NCI-H2081 (cell line): ENCODE results near the gene HMGN4.
A peak's percentile ranks its signal among the peaks of the same experiment; 100 is the strongest.

Source experiments
- DNase-seq, 2 experiments: peaks; one replicate each; lab custom pipeline; 2025; lab: John Stamatoyannopoulos, UW

The HMGN4 gene

DNA sequence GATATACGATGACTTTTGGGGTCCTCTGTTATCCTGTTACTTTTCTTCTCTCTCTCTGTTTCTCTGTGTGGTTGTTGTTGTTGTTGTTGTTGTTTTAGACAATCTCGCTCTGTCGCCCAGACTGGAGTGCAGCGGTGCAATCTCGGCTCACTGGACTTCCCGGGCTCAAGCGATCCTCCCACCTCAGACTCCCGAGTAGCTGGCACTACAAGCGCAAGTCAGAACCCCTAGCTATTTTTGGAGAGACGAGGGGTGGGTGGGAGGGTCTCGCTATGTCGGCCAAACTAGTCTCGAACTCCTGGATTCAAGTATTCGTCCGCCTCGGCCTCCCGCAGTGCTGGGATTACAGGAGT, 39.5 kb downstream of the HMGN4 start:
- DNase-seq = no peak

DNA sequence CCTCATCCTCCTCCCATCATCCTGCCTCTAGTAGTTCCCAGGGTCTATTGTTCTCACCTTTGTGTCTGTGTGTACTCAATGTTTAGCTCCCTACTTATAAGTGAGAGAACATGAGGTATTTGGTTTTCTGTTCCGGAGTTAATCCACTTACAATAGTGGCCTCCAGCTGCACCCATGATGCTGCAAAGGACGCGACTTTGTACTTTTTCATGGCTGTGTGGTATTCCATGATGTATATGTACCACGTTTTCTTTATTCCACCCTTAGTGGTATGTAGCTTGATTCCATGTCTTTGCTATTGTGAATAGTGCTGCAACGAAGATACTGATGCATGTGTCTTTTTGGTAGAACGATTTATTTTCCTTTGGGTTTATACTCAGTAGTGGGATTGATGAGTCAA, 40.1 kb downstream of the HMGN4 start:
- no peak for DNase-seq

DNA sequence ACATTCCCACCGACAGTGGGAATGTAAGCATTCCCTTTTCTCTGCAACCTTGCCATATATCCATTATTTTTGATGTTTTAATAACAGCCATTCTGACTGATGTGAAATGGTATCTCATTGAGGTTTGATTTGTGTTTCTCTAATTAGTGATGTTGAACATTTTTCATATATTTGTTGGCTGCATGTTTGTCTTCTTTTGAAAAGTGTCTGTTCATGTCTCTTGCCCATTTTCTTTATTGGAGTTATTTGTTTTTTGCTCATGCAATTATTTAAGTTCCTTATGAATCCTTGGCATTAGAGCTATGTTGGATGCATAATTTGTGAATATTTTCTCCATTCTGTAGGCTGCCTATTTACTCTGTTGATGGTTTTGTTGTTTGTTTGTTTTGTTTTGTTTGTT, 40.6 kb downstream of the HMGN4 start:
- no peak for DNase-seq

DNA sequence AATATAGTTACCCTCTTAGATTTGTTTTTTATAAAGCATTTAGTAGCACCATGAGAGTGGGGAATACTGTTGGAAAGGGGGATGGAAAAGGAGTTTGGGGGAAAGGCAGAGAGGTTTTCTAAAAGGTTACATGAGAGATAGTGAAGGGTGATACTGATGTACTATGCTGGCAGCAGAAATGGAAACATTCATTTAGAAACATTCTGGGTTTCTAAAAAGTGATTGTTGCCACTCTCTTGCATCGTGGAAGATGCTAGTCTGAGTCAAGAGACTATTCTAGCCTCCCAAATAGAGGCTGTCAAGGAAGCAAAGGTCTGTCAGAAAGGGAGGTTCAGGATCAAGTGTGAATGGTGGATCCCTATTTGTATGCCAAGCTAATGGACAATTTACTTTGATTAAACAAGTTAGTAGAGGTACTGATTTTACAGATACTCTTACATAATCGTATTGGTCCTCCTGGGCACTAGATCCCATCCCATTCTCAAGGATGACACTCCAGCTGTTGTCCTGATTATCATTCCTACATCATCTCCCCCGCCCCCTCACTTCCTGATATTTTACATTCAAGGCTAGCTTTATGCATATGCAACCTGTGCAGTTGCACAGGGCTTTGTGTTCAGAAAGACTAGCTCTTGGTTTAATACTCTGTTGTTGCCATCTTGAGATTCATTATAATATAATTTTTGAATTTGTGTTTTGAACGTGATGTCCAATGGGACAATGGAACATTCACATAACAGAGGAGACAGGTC, 43.2 kb downstream of the HMGN4 start:
- no peak for DNase-seq

DNA sequence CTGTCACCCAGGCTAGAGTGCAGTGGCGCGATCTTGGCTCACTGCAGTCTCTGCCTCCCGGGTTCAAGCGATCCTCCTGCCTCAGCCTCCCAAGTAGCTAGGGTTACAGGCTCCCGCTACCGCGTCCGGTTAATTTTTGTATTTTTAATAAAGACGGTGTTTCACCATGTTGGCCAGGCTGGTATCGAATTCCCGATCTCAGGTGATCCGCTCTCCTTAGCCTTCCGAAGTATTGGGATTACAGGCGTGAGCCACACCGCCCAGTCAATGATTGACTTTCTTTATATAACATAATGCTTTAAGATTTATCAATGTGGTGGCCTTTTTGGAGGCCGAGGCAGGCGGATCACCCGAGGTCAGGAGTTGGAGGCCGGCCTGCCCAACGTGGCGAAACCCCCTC, 50.8 kb downstream of the HMGN4 start:
- DNase-seq = no peak

DNA sequence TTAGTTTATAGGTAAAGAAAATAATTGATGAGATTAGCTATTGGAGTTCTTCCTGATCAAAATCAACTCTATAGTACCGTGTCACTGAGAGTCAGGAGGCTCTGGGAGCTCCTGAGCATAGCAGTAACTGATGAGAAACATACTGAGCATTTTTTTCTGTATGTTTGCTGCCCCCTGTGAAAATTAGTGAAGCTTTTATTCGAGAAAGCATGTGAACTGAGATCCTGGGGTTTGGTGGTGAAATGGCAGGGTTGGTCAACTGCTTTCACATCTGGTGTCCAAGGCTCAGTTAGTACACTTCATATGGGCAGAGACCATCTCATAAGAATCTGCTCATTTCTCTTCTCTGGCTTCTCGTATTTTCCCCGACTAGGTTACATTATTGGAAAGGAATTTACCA, 54.5 kb downstream of the HMGN4 start:
- DNase-seq = no peak

DNA sequence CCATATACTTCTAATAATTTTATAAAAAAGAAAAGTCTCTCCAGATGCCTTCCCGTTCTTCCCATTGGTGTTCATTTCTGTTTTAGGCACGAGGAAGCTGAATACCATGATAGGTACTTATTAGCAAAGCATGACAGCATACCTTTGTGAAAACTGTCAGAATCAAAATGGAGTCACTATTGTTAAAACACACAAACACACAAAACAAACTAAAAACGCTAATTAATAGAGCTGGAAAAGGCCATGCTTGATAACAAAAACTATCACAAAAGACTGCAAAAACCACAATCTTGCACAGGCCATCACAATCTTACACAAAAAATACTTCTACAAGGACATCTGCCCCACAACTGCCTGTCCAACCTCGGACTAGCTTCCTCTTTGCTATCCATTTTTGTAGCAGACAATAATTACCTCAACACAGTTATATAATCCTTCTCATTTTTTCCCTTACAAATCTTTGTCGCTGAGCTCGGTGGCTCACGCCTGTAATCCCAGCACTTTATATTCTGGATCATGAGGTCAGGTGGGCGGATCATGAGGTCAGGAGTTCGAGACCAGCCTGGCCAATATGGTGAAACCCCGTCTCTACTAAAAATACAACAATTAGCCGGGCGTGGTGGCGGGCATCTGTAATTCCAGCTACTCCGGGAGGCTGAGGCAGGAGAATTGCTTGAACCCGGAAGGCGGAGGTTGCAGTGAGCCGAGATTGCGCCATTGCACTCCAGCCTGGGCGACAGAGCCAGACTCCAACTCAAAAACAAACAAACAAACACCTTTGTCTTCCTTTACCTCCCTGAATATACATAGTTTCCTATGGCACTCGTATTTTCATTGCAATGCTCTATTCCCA, 55.3 kb downstream of the HMGN4 start:
- no peak for DNase-seq

DNA sequence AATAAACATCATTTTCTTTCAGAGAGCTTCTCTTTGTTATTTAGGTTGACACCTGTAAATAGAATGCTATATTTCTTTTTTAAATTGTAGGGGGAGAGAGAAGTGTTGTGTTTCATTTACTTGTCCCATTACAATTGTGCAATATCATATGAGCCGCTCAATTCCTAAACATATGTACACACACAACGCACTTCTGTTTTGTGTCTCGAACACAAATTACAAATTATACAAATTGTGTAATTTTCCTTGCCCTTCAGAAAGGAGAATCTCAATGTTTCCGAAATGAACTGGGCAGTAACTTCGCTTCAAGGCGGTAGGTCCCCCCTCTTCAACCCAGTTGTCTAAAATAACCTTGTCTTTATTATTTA, 55.9 kb downstream of the HMGN4 start:
- DNase-seq = no peak

DNA sequence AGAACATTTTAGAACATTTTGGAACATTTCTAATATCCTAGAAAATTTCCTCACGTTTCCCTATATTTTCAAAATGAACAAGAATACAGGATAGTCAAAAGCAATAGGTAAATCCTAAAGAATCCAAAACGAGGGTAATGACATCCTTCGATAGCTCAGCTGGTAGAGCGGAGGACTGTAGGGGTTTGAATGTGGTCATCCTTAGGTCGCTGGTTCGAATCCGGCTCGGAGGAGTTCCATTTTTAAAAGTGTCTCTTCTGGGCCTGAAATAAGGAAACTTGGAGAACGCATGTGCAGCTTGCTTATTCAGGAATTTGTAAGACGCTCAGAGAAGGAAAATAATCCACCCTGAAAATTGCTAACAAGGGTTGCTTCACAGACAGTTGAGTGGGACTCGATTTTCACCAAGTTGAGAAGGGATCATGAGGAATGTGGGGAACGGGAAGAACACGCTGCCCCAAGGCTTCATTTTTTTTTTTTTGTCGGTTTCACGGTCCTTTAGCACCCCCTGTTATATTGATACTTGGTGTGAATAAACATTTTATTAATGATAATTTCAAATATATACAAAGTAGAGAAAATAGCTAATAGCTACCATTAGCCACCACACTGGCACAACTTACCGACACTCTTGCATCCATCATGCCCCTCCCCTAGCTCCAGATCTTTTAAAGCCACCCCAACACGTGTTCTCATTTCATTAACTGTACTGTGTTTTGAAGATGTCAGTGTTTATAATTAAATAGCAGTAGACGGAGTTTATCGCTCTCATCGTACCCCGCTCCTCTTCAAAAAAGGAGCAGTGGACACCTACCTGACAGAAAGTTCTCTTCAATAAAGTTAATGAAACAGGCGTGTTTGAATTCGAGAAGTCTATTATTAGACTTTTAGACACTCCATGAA, 56.8 kb downstream of the HMGN4 start:
- peak; percentile 63 to 77 for DNase-seq

DNA sequence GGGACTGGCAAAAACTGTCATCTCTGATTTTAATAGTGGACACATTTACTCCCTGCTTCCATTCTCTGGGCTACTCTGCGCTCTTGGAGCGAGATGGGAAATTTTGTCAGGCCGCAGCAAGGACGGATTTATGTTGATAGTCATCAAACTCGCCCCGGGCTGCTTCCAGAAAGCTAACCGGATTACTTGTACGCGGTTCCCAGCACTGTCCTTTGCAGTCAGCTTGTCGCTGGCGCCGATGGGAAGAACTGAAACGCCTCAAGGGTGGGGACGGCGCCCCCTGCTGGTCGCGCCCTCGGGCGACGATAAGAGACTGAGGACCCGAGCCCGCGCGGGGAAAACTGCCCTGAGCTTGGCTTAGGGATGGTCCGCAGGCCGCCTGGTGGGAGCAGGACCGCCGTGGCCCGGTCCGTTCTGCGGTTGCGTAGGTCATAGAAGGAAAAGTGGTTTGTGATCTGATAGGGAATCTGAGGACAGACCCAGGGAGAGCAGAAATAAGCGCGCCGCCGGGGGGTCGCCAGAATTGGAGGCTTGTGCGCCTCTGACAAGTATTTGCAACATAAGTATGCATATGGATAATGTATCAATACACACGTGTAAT, 57.6 kb downstream of the HMGN4 start:
- peak; percentile 90 to 92 for DNase-seq
